GM20431 (cell line): ENCODE measurements around the gene GDPD5.

Source experiments
- in situ Hi-C: fragments of 300-500 bp; cut with MseI, MboI; formaldehyde crosslinking; loops from one replicate; pipeline ENCODE4 v1.15.0; 2020; ENCODE audit warnings: low sequenced_read_pairs; ENCODE audit not compliant: unreplicated experiment

The GDPD5 gene

GRCh38 chr11:75477614-75477935 is 48.2 kb downstream of the GDPD5 start:
- in situ Hi-C loops: no loop called here

DNA sequence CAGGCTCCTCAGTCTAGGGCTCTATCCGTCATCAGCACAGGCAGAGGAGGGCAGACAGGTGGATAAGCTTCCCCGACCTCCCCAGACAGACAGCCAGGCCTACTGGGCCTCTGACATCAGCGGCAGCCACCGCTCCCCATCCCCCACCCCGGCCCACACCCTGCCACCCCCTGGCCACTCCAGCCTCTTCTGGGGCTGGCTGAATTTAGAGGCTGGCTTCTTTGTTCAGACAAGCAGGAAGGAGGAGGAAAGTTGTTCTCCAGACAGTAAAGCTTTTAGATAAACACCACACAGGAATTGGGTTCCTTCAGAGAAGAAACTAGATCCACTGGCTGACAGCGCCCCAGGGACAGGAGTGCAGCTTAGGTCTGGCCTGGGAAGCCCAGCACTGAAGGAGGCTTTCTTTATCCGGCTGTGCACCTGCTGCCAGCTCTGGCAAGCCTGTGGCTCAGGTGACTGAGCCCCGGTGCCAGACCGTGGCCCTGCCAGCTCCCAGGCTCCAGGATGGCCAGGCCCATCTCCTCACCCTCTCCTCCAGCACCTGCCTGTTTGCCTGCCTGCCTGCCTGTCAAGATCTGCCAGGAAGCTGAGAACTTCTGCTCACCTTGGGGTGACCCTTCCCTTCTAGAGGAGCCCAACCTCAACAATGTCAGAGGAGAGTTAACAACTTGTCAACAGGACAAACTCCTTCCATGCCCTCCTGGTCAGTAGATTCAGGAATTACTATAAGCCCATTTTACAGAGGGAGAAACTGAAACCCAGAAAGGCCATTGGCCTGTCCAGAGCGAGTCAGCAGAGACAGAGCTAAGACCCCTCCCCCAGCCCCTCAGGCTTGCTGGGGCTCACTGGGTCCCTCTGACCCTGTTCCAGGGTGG is 48.8 kb downstream of the GDPD5 start:
- in situ Hi-C loops: no loop called here

DNA sequence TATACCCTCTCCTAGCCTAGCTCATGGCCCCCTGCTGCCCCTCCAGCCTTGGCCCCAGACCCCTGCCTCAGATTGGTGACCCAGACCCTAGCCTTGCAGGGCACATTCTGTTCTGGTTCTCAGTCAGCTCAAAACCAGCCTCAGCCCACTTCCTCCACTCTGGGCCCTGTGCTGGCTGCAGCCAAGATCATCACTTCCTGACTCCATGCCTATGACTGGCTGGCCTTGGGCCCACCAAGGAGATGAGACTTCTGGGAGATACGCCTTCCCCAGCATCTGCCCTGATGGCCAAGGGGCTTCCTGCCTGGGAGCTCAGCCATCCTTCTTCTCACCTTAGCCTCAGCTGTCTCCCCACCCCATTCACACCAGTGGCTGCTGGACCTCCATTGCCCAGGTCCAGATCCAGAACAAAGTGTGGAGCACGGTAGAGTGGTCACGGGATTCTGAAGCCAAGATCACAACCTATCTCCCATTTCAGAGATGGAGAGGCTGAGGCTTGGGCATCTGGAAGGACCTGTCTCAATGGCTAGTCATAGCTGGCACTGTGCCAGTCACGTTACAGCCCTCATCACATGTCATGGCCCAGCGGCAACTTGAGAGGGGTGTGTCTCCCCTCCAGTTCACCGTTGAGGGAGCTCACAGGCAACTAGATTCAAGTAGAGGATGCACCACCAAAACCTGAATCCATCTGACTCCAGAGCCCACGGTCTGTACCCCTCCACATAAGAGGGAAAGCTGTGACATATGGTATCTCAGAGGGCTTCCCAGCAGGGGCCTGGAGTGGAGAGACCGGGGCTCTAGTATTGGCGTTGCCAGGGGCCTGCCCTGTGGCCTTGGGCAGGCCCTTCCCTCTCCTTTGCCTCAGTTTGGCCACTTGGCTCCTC is 49.7 kb downstream of the GDPD5 start:
- in situ Hi-C loops: no loop called here

DNA sequence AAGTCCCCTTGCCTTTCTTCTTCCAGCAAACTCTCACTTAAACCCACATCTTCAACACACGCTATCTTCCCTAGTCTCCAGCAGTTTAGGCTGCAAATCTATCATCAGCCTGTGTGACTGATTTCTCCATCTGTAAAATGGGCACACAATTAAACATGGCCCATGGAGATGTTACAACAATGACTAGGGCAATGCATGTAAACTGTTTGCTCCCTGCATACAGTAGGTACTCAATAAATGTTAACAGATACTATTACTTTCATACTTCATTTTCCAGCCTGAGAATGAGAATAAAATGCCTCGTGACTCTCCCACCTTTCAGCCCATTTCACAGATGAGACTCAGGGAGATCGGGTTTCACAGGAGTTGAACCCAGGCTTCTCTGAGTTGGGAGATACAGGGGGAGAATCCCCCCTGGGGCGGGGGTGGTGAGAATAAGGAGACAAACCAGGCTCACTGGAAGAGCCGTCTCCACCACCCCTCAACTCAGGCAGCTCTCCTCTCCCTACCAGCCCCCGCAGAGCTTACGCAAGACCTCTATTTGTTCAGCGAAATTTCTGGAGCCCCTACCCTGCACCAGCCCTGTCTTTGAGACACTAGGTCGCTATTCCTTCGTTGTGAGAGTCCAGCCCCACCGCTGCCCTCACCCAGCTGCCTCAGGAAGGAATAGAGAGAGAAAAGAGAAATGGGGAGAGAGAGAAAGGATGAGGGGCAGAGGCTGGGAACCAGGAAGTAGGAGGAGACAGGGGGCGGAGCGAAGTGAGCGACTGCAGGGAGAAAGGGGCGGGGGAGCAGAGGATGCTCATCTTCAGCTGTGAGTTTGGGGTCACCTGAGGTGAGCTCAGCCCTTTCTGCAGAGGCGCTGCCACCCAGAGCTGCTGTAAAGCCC is 50.6 kb downstream of the GDPD5 start:
- in situ Hi-C loops: no loop called here

DNA sequence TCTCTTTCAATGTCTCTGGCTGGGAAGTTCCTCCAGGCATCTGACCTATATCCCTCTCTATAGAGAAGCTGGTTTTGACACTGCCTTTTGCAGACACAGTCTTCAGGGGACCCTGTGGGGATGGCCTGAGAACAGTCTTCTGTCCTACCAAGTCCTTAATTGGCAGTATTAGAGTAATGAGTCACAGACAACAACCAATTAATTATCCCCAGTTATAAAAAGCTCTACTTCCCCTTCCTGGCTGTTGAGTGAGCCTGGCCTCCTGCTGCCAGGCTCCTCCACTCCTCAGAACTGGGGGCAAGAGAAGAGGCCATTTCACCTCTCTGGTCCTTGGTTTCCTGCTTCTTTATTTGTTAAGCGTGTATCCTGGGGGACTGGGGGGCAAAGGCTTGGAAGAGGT is 51.5 kb downstream of the GDPD5 start:
- in situ Hi-C loops: no loop called here

DNA sequence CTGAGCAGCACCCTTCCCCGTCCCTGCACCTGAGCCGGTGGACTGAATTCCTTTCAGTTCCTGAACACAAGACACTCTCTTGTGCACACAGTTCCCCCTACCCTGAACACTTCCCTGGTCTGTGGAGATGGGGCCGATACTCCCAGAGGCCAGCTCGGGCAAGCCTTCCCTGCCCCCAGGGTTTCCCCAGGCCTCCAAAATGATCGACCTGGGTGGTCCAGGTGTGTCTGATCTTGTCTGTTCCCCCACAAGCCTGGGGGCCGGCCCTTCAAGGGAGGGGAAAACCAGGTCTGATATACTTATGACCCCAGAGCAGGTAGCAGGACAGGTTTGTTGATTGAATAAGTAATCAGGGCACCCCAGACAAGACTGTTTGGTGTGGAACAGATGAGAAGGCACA is 52.1 kb downstream of the GDPD5 start:
- in situ Hi-C loops: no loop called here

GRCh38 chr11:75472081-75472732 is 53.5 kb downstream of the GDPD5 start:
- in situ Hi-C loops: no loop called here

DNA sequence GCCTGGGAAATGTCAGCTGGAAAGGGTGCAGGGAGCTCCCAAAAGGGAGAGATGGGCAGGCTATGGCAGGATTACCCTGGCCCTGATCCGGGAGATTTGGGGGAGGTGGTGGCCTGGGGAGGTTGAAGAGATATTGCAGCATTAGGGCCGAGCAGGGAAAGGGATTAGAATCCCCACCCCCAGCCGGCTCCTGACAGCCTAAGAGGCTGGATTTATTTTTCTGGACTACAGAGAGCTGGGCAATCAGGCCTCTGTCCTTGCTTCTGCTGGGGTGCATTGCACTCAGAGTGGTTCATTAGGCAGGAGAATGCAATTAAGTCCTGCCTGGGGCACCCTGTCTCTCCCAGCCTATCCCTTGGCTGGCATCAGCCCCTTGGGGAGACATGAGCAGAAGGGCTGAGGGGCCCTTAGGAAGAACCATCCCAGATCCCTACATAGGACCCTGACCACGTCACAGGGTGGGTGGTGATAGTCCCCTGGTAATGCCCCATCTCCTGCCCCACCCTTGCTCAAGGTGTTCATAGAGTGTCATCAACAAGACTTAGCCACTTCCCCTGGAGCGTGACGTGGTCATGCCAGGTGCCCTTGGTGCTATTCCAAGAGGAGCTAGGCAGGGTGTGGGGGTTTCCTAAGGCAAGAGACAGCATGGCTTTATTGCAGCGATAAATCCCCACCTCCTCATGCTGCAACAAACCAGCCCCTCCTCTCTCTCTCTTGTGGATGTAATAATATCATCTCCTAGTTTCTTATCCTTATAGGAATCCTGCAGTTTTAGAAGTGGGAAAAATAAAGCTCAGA is 54.4 kb downstream of the GDPD5 start:
- in situ Hi-C loops: no loop called here

DNA sequence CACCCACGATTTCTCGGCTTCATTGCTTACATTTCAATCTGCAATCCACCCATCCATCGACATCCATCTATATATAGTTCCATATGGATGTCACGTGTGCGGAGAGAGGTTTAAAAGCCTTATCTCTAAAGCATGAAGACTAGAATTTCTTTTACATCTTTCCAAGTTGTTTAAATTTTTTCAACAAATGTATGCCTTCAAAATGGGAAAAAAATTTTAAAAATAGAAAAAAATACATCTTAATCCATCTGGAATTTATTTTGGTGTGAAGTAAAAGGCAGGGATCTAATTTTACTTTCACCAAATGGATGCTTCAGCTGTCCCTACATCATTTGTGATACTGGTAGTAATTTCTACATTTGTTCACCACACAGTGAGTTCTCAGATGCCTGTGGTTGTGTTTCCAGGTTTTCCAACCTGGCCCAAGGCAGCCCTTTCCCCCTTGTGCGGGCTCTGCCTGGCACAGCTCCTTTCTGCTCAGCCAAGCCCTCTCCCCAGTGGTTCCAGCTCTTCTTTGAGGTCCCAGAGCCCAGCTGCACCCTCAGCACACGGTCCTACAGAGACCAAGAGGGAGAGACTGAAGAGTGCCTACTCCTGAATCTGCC is 55.2 kb downstream of the GDPD5 start:
- in situ Hi-C loops: no loop called here

GRCh38 chr11:75469785-75470405 is 55.8 kb downstream of the GDPD5 start:
- in situ Hi-C loops: no loop called here

DNA sequence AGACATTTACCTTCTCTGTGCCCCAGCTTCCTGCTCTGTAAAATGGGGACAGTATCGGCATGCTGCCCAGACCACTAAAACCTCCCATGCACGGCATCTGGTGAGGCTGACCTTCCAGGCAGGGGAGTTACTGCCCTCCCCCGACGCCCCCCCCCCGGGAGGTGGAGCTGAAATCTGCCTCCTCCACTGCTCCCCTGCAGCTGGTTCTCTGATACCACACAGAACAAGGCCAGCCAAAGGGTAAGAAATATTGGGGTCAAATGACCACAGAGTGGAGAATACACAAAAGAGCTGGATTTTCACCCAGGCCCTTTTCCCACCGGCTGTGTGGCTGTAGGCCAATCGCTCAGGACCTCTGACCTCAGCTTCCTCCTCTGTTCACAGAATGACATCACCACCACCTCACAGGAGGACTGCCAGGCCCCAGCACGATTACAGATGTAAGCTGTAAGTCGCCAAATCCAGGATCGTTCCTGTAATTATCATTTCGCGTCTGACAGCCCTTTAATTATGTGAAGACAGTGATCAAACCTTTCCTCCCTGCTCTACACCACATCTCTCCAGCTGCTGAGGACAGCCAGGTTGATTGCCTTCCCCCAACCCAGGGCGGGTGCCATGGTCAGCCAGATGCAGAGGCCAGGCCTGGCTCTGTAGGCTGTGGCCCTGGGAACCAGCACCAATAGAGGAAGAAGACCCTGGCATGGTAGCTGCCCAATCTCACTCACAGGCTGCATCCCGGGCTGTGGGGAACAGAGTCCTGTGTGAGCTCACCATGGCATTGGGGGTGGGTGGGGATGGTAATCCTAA is 57.0 kb downstream of the GDPD5 start:
- in situ Hi-C loops: no loop called here

GRCh38 chr11:75467881-75468280 is 57.9 kb downstream of the GDPD5 start:
- in situ Hi-C loops: no loop called here

DNA sequence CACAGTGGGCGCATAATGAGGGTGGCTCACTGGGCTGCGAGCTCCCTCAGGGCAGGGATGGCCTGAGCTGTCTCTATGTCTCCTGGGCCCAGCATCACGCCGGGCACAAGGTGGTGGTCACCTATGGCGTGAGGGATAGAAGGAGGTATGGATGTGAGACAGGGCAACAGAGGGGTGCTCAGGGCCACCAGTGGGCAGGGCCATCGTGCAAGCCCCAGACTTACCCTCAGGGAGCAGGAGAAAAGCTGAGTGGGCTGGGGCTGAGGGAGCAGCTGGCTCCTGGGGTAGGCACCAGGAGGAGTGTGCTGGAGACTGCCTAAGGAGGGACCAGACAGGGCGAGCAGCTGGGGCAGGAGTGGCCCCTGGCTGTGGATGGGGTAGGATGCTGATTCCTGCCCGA is 58.4 kb downstream of the GDPD5 start:
- in situ Hi-C loops: no loop called here

- in situ Hi-C loops: no loop called here
Observed at GRCh38 chr11:75465701-75466531, 59.8 kb downstream of the GDPD5 start.

GRCh38 chr11:75463106-75463774 is 62.5 kb downstream of the GDPD5 start:
- in situ Hi-C loops: no loop called here

- in situ Hi-C loops: no loop called here
Observed at GRCh38 chr11:75462117-75462653, 63.6 kb downstream of the GDPD5 start.
